Endometrial microvascular endothelial cells (primary cell): ENCODE results near the gene DLGAP1. TPM values are rescaled to one million over a fixed set of nuclear protein-coding genes. Genes with fewer than 3 reads are reported as not detected.

Source experiments
- in situ Hi-C: cut with HindIII; loops from 2 replicates; pipeline ENCODE4 v1.10.0; 2017; ENCODE audit warnings: low sequenced_read_pairs, low pct_unique_long_range_greater_than_20kb; ENCODE audit errors: inconsistent ontology term
- total RNA-seq: library from RNA; depleted of rRNA; stranded (reverse); fragments of >200 nt; gene quantifications from one replicate; pipeline ENCODE4 v1.2.3, GENCODE V29; 2015; ENCODE audit errors: inconsistent ontology term

Gene DLGAP1
- total RNA-seq, 1 donor from 2014 or later, result not detected

- in situ Hi-C loops, result no loop called here
Observed at GRCh38 chr18:4207383-4207985, 247.6 kb downstream of the DLGAP1 start.

GRCh38 chr18:4204438-4204720 is 250.7 kb downstream of the DLGAP1 start:
- in situ Hi-C loops, result no loop called here

DNA sequence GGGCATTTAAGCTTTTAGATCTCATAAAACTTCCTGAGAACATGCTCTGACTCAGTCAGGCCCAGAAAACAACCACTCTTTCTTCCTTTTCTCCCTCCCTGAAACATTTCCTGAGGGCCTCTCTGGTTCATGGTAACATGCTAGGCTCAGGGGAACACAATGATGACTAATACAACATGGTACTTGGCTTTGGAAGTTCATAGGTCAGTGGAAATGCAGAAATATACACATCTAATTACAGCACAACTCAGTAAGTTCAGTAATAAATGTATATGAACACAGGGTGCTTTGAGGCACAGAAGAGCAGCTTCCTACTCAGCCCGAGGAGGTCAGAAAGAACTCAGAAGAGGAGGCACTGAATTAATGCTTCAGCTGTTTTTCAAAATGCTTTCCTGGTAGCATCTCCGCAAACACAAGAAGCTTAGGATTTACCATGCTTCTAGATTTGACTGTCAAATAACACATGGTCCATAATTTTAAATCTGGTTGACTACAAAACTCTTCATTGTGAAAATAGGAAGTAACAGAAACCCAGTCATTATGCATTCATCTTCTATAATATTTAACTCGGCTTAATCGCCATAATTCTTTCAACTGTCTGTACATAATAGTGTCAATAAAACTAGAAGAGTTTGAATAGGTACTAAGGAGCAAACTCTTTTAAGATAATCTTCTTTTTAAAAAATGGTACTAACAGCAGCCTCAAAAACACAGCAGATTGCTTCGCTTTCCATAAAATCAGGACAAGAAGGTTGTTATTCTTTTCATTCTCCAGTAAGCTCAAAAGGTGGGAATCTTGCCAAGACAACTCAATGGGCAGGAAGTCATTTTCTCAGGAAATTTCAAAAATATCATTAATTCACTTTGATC is 251.3 kb downstream of the DLGAP1 start:
- in situ Hi-C loops, result no loop called here

DNA sequence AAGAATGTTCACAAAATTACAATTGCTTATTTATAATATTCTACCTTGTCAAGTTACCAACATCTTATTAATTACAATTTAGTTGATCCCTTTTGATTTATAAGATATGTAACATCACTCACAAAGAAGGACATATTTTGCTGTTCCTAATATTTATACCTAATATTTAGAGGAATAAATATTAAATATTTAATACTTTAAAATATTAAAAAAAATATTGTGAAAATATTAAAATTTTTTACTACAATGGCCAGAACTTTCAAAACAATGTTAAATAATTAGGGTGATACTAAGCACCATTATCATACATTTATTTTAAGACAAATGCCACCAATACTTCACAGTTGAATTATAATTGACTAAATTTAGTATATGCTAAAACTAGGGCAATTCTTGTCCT is 254.7 kb downstream of the DLGAP1 start:
- in situ Hi-C loops, result no loop called here

GRCh38 chr18:4198956-4199355 is 256.2 kb downstream of the DLGAP1 start:
- in situ Hi-C loops, result no loop called here

DNA sequence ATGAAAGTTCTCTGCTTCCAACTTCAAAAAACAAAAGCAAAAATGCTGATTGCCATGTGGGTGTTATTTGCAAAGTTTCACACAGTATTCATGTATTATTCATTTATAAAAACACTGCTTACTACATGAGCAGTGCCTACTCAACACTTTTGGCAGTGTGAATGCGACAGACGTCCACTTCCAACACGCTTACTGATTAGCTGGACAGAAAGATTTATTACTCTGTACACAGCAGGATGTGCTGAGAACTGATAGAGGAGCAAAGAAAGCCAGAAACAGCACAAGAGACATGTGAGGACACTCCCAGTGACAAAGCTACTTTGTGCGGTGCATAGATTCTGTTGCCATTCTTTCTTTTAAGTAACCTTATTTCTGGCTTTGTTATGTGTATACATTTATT is 258.8 kb downstream of the DLGAP1 start:
- in situ Hi-C loops, result no loop called here

DNA sequence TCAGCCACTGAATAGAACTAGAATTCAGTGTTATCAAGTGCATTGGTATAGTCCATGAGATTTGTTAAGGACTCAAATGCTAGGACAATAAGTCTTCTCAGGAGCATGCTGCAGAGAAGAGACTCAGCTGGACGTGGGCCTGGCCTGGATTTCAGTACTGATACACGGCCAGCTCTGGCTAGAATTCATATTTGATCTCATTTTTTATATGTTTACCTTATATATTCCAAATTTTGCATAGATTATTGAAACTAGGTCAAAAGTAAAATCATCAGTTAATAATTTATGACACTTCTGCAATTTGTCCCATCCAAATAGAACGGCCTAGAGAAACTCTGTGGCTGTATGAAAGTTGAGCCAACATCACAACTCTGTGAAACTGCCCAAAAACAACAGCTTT is 262.0 kb downstream of the DLGAP1 start:
- in situ Hi-C loops, result no loop called here

GRCh38 chr18:4181882-4182568 is 273.1 kb downstream of the DLGAP1 start:
- in situ Hi-C loops, result no loop called here

DNA sequence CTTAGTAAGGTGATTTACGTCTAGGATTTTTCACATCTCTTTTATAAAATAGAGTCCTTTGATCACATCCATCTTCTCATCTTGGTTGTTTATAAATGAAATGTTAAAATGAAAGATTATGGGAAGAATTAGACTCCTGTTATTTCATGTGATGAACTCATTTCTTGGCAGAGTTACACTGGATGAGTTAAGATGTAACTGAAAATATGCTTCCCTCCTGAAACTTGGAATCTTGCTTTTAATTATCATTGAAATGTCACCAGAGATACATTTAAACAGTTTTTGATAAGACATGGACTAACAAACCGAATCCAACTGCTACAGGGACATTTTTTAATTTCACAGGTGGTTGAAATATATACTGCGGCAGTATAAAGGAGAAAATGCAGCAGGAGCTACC is 274.0 kb downstream of the DLGAP1 start:
- in situ Hi-C loops, result no loop called here

GRCh38 chr18:4172196-4173100 is 282.7 kb downstream of the DLGAP1 start:
- in situ Hi-C loops, result no loop called here

DNA sequence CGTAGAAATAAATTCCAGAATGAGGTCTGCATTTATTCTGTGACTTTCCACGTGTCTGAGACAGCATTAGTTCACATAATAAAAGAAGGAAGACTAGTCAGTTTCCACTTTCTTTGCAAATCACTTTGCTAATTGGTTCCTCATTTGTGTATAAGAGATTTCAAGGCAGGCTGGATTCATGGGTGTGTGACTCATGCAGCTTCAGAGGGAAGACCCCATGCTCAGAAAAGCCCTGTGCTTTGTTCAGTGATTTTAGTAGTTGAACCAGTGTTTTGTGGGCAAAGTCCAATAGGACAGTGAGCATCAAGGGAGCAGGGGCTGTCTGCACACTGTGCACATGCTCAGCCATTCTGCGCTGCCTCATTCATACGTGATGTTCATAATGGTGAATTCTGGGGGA is 297.8 kb downstream of the DLGAP1 start:
- in situ Hi-C loops, result no loop called here

DNA sequence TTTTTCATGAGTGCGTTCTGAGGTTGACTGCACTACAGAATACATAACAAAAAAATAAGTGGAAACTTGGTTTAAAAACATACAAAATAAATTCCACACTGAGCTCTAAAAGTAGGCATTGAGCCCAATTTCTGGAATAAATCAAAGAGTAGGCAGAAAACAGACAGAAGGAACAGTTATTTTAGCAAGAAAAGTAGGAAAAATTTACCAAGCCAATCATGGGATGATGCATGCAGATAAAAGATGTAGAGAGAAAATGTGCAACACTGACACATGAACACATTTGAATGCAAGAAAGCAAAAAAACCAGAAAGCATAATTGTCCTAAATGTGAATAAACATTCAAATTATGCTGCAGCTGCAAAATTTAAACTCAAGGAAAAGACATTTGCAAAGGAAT is 308.3 kb downstream of the DLGAP1 start:
- in situ Hi-C loops, result no loop called here

DNA sequence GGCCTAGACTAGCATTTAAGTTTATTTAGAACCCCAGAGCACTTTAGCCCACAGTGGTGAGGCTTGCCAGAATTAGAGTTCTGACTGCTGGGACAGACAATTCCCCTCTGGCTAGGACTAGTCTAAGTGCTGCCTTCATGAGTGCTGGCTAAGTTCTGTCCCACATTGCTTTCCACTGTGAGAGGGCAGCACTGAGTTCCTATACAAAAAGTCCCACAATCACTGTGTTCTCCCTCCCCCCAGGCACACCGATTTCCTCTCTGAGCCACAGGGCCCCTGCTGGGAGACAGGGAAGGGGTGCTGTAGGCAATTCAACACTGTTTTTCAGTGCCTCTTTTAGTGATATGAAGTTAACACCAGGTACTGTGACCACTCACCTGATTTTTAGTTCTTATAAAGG is 310.9 kb downstream of the DLGAP1 start:
- in situ Hi-C loops, result no loop called here

DNA sequence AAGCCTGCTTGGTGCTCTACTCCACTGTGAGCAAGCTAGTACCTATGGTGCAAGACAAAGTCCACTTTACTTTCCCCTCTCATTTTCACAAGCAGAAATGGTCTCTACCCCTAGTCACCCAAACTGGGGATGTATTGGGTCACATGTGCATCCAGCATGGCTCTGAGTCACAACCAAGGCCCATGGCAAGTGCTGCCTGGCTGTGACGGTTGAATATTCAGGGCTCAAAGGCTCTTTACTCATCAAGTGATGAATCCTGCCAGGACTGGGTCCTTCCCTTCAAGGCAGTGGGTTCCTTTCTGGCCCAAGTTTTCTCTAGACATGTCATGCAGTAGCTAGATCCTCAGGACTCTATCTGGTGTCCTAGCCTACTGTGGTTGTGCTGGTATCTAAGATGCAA is 311.5 kb downstream of the DLGAP1 start:
- in situ Hi-C loops, result no loop called here

- in situ Hi-C loops, result no loop called here
Observed at GRCh38 chr18:4142876-4143275, 312.2 kb downstream of the DLGAP1 start.

DNA sequence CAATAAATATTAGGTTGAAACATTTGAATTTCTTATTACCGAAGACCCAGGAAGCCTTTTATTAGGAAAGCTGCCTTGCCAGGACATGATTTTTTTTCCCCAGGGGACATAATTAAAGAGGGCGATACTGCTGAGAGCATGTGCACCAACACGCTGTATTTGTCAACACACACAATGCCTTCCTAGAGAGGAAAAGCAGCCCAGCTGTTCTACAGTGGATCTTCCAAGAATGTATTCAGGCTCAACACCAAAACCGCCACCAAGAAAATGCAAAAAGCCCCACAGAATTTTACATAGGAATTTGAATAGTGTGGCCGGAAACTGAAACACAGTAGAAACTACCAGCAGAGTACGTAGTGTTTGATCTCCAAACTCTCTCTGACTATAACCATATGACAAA is 320.4 kb downstream of the DLGAP1 start:
- in situ Hi-C loops, result no loop called here

GRCh38 chr18:4130734-4131719 is 324.1 kb downstream of the DLGAP1 start:
- in situ Hi-C loops, result no loop called here

- in situ Hi-C loops, result no loop called here
Observed at GRCh38 chr18:4126939-4127338, 328.2 kb downstream of the DLGAP1 start.
